Stomach (tissue), 4 donors: Measurements from ENCODE around the gene GPLD1.

Experiments used
- POLR2A ChIP-seq, 4 donors: fragments of 450-650 bp; IDR thresholded peaks; one replicate each; pipeline ENCODE4 v1.6.1; 2016; ENCODE audit warnings: antibody characterized with exemption in 4 of 4, control low read depth in 2 of 4, mild to moderate bottlenecking in 1 of 4, moderate library complexity in 1 of 4
- POLR2AphosphoS5 ChIP-seq, 3 donors: sonication (generic); formaldehyde crosslinking; IDR thresholded peaks; one replicate each; pipeline ENCODE4 v1.6.1; 2016; ENCODE audit warnings: antibody characterized with exemption in 3 of 3
- TF ChIP-seq, protein P1 (sequence below), 7 experiments: fragments of 450-650 bp in 4 of 7; fragments of 200-600 bp in 3 of 7; sonication (generic) in 3 of 7; IDR thresholded peaks; one replicate each; pipeline ENCODE4 v1.5.1; 2016 to 2019; ENCODE audit warnings: antibody characterized with exemption in 7 of 7, control low read depth in 2 of 7, mild to moderate bottlenecking in 1 of 7

DNA sequence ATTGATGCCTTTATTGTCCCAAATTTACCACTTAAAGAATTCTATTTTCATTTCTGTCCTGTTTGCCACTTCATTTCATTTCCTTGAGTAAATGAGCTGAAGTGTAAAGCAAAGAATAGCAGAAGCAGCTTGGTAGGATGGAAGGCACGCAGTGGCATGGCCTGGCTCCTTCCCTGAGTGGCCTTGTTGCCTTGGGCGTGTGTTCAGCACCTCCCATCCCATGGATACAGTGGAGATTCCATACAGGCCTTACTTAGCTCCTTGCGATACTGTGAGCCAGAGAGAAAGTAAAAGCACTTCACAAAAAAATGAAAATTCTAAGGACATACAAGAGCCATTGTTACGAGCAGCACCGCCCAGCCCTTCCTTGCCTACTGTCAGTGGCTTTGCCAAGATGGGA is 45.0 kb upstream of the GPLD1 start:
- TF ChIP-seq POLR2A (IDR thresholded peaks at IDR 0.05) (no peak), POLR2AphosphoS5 (IDR thresholded peaks at IDR 0.05) (no peak)
- TF ChIP-seq, protein P1, sequence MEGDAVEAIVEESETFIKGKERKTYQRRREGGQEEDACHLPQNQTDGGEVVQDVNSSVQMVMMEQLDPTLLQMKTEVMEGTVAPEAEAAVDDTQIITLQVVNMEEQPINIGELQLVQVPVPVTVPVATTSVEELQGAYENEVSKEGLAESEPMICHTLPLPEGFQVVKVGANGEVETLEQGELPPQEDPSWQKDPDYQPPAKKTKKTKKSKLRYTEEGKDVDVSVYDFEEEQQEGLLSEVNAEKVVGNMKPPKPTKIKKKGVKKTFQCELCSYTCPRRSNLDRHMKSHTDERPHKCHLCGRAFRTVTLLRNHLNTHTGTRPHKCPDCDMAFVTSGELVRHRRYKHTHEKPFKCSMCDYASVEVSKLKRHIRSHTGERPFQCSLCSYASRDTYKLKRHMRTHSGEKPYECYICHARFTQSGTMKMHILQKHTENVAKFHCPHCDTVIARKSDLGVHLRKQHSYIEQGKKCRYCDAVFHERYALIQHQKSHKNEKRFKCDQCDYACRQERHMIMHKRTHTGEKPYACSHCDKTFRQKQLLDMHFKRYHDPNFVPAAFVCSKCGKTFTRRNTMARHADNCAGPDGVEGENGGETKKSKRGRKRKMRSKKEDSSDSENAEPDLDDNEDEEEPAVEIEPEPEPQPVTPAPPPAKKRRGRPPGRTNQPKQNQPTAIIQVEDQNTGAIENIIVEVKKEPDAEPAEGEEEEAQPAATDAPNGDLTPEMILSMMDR (IDR thresholded peaks at IDR 0.05), result no peak
